Hepatocyte (in vitro differentiated cells): ENCODE results near the gene DIS3L2. TPM values are rescaled to one million over a fixed set of nuclear protein-coding genes. Genes with fewer than 3 reads are reported as not detected.

Experiments used
- DNase-seq: peaks from one replicate; pipeline ENCODE4 v3.0.0-alpha.2; 2016; ENCODE audit warnings: low spot score
- H2AFZ ChIP-seq: fragments of 200-600 bp; sonication (generic); 2 replicates; pipeline ENCODE4 v1.6.0; 2016; ENCODE audit warnings: antibody characterized with exemption, mild to moderate bottlenecking
- H3K27ac ChIP-seq: fragments of 200-600 bp; sonication (generic); 2 replicates; pipeline ENCODE4 v1.5.1; 2016; ENCODE audit warnings: mild to moderate bottlenecking
- H3K27me3 ChIP-seq: fragments of 200-600 bp; sonication (generic); 2 replicates; pipeline ENCODE4 v1.6.1; 2016
- H3K36me3 ChIP-seq: fragments of 200-600 bp; sonication (generic); replicated peaks from 2 replicates; pipeline ENCODE4 v1.5.1; 2016; ENCODE audit warnings: low read depth; ENCODE audit not compliant: insufficient read depth
- H3K4me1 ChIP-seq: fragments of 200-600 bp; sonication (generic); 2 replicates; pipeline ENCODE4 v1.5.1; 2016; ENCODE audit warnings: mild to moderate bottlenecking, moderate library complexity; ENCODE audit not compliant: insufficient read depth
- H3K4me2 ChIP-seq: fragments of 200-600 bp; sonication (generic); 2 replicates; pipeline ENCODE4 v1.6.0; 2016
- H3K4me3 ChIP-seq: fragments of 200-600 bp; sonication (generic); 2 replicates; pipeline ENCODE4 v1.5.1; 2016; ENCODE audit warnings: mild to moderate bottlenecking
- H3K79me2 ChIP-seq: fragments of 200-600 bp; sonication (generic); 2 replicates; pipeline ENCODE4 v1.6.0; 2017; ENCODE audit warnings: mild to moderate bottlenecking
- H3K9me2 ChIP-seq: fragments of 200-600 bp; sonication (generic); replicated peaks from 2 replicates; pipeline ENCODE4 v1.6.0; 2017; ENCODE audit warnings: mild to moderate bottlenecking; ENCODE audit not compliant: insufficient read depth
- H3K9me3 ChIP-seq: fragments of 200-600 bp; sonication (generic); 2 replicates; pipeline ENCODE4 v1.5.1; 2016; ENCODE audit warnings: low read depth, mild to moderate bottlenecking
- H4K20me1 ChIP-seq: fragments of 200-600 bp; sonication (generic); 2 replicates; pipeline ENCODE4 v1.6.0; 2016; ENCODE audit warnings: mild to moderate bottlenecking; ENCODE audit not compliant: insufficient read depth, poor library complexity, severe bottlenecking
- CTCF ChIP-seq: fragments of 200-600 bp; sonication (generic); IDR thresholded peaks from 2 replicates; pipeline ENCODE4 v1.5.1; 2016; ENCODE audit warnings: antibody characterized with exemption, mild to moderate bottlenecking; ENCODE audit not compliant: poor library complexity
- EZH2 ChIP-seq: fragments of 200-600 bp; sonication (generic); IDR thresholded peaks from 2 replicates; pipeline ENCODE4 v1.6.1; 2016; ENCODE audit warnings: antibody characterized with exemption, mild to moderate bottlenecking, borderline replicate concordance
- EZH2phosphoT487 ChIP-seq: fragments of 200-600 bp; sonication (generic); IDR thresholded peaks from one replicate; pipeline ENCODE4 v1.6.1; 2018; ENCODE audit warnings: antibody characterized with exemption, mild to moderate bottlenecking, low read depth, moderate library complexity; ENCODE audit not compliant: unreplicated experiment, severe bottlenecking
- WGBS: methylation state at CpG from one replicate; pipeline ENCODE4 v1.1.6; 2016; ENCODE audit warnings: low lambda C conversion rate; ENCODE audit errors: missing lambda C conversion rate; 5-methylcytosine and 5-hydroxymethylcytosine counted together
- polyA plus RNA-seq: library from polyadenylated mRNA; unstranded; fragments of >200 nt; fragmentation: Nextera tagmentation; extraction: Ambion mirVana; gene quantifications from 2 replicates; pipeline ENCODE4 v1.2.1, GENCODE V29; 2016
- total RNA-seq: library from RNA; depleted of rRNA; stranded (reverse); fragments of >200 nt; gene quantifications from 2 replicates; pipeline ENCODE4 v1.2.3, GENCODE V29; 2014

Gene DIS3L2
- total and polyA plus RNA-seq, 2 experiments from 2014 or later = 19.5 to 20.0 TPM

DNA sequence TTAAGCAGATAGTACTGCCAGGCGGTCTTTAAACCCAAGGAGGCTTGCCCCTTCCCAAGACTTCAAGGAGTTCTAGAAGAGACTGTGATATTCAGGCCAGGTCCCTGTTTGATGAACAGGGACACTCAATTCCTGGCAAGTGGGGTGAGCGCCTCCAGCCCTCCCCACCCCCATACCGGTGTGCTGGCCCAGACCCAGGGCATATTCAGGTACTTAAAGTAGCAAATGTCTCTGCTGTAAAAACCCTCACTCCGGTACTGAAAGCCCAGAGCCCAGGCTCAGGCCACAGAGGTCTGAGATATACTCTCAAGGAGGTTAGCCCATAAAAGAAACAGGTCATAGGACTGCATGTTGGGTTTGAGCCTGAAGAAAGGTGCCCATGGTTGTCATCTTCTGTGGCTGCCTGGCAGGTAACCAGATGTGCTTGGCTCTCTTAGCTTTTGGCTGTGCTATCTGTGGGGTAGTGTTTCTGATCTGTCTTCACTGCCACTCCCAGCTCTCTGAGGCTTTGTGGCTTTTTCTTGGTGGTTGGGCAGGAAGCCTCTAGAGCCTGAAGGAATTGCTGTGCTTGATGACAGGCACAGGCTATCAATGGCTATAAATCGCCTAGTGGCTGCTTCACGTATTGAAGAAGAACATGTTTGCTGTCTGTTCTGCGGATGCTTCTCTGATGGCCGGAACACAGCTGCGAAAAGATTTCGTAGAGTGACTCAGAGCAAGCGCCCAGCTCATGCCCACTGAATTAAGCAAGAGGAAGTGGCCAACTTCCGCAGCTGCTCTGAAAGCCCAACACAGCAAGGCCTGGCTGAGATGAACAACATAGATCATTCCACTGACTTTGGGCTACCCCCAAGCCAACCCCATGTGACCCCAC is 353.8 kb downstream of the DIS3L2 start:
- WGBS = 88% methylated on average over 12 of the region's 12 CpGs
- DNase-seq = no peak
- Histone ChIP-seq H3K4me1 (no peaks in the 10 kb centered on the region), H3K27me3 (no peaks in the 10 kb centered on the region), H3K9me2 (no peaks in the 10 kb centered on the region), H3K4me2 (no peak overlapping the region), H3K27ac (no peak overlapping the region), H2AFZ (no peak overlapping the region), H3K36me3 (no peaks in the 10 kb centered on the region), H3K4me3 (no peak overlapping the region), H3K79me2 (no peaks in the 10 kb centered on the region), H4K20me1 (no peaks in the 10 kb centered on the region), H3K9me3 (peaks cover 5% of the 10 kb centered on the region)
- no peak for TF ChIP-seq EZH2phosphoT487
- no peak for TF ChIP-seq CTCF
- TF ChIP-seq EZH2 = no peak

DNA sequence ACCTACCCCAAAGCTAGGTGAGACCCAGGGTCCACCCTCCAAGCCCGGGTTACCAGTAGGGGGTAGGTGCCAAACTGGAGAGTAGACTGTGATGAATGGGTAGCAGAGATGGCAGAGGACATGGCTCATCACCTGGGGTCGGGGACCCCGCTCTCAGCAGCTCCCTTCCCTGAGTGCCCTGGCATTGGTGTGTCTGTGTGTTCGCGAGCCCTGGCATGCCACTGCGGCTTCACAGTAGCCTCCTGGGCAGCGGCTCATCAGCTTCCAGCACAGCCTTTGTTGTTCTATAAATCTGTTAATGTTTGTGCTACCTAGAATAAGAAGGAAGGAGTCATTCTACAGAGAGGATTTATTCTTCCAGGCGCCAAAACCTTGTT is 354.4 kb downstream of the DIS3L2 start:
- no peak overlapping the region for H3K4me3 ChIP-seq
- no peaks in the 10 kb centered on the region for H4K20me1 ChIP-seq
- WGBS = 96% methylated on average over 8 of the region's 8 CpGs
- H3K79me2 ChIP-seq = no peaks in the 10 kb centered on the region
- H3K4me1 ChIP-seq = no peaks in the 10 kb centered on the region
- peaks cover 5% of the 10 kb centered on the region for H3K9me3 ChIP-seq
- H3K27me3 ChIP-seq = no peaks in the 10 kb centered on the region
- no peaks in the 10 kb centered on the region for H3K9me2 ChIP-seq
- no peaks in the 10 kb centered on the region for H3K36me3 ChIP-seq
- TF ChIP-seq EZH2 (no peak), CTCF (no peak), EZH2phosphoT487 (no peak)
- no peak for DNase-seq
- H3K4me2 ChIP-seq = no peak overlapping the region
- H3K27ac ChIP-seq = no peak overlapping the region
- no peak overlapping the region for H2AFZ ChIP-seq

- DNase-seq = no peak
- Histone ChIP-seq H4K20me1 (no peaks in the 10 kb centered on the region), H3K79me2 (no peaks in the 10 kb centered on the region), H3K4me1 (no peaks in the 10 kb centered on the region), H3K36me3 (no peaks in the 10 kb centered on the region), H3K4me3 (no peak overlapping the region), H3K9me2 (no peaks in the 10 kb centered on the region), H3K9me3 (peaks cover 5% of the 10 kb centered on the region), H3K27me3 (no peaks in the 10 kb centered on the region), H2AFZ (no peak overlapping the region), H3K27ac (no peak overlapping the region), H3K4me2 (no peak overlapping the region)
- 61% methylated on average over 12 of the region's 12 CpGs for WGBS
- TF ChIP-seq EZH2 = no peak
- TF ChIP-seq EZH2phosphoT487 = no peak
- TF ChIP-seq CTCF = no peak
Observed at GRCh38 chr2:232316461-232317330, 355.2 kb downstream of the DIS3L2 start.
